ENCODE results near the gene EIF4A3.
A peak's percentile ranks its signal among the peaks of the same experiment; 100 is the strongest.
"Not testable (repeated sequence)": the region's sequence is repeated elsewhere in the genome, so short reads cannot be mapped to it uniquely, and the experiment has no call there.

EIF4A3 gene

GRCh38 chr17:80101011-80101945 is 45.6 kb downstream of the EIF4A3 start, which contains the start of gene GAA:
Gene GAA, plus strand, starts transcription at chr17:80101581. Its CDS starts 3,006 bp downstream, at chr17:80104587.
- DNase-seq (ENCODE audit: extremely low read depth in 1 of 2, low read depth in 1 of 2): peak; percentile 59 to 88

GRCh38 chr17:80100035-80100323 is 46.9 kb downstream of the EIF4A3 start:
- no peak for DNase-seq (ENCODE audit: extremely low read depth in 1 of 2, low read depth in 1 of 2)

GRCh38 chr17:80099291-80100034 is 47.5 kb downstream of the EIF4A3 start:
- DNase-seq (ENCODE audit: extremely low read depth in 1 of 2, low read depth in 1 of 2): no peak

- no peak for DNase-seq (ENCODE audit: extremely low read depth in 1 of 2, low read depth in 1 of 2)
These were observed 48.9 kb downstream of the EIF4A3 start for GRCh38 chr17:80097844-80098691.

- no peak for DNase-seq (ENCODE audit: extremely low read depth in 1 of 2, low read depth in 1 of 2)
These were observed 49.8 kb downstream of the EIF4A3 start for GRCh38 chr17:80097127-80097621.

GRCh38 chr17:80096561-80097021 is 50.3 kb downstream of the EIF4A3 start:
- DNase-seq (ENCODE audit: extremely low read depth in 1 of 2, low read depth in 1 of 2): no peak

- no peak for DNase-seq (ENCODE audit: extremely low read depth in 1 of 2, low read depth in 1 of 2)
These were observed 51.0 kb downstream of the EIF4A3 start for GRCh38 chr17:80095844-80096475.

- no peak for DNase-seq (ENCODE audit: extremely low read depth in 1 of 2, low read depth in 1 of 2)
These were observed 51.7 kb downstream of the EIF4A3 start for GRCh38 chr17:80095038-80095843.

- DNase-seq (ENCODE audit: extremely low read depth in 1 of 2, low read depth in 1 of 2): no peak
These were observed 54.0 kb downstream of the EIF4A3 start for GRCh38 chr17:80092959-80093358.

- no peak for DNase-seq (ENCODE audit: extremely low read depth in 1 of 2, low read depth in 1 of 2)
These were observed 55.6 kb downstream of the EIF4A3 start for GRCh38 chr17:80091376-80091775.

GRCh38 chr17:80090164-80090563 is 56.8 kb downstream of the EIF4A3 start:
- not testable (repeated sequence) for DNase-seq (ENCODE audit: extremely low read depth in 1 of 2, low read depth in 1 of 2)

- DNase-seq (ENCODE audit: extremely low read depth in 1 of 2, low read depth in 1 of 2): no peak
These were observed 57.2 kb downstream of the EIF4A3 start for GRCh38 chr17:80089762-80090161.

- DNase-seq (ENCODE audit: extremely low read depth in 1 of 2, low read depth in 1 of 2): no peak
These were observed 59.3 kb downstream of the EIF4A3 start for GRCh38 chr17:80087346-80088265.

- DNase-seq (ENCODE audit: extremely low read depth in 1 of 2, low read depth in 1 of 2): no peak
These were observed 60.3 kb downstream of the EIF4A3 start for GRCh38 chr17:80086616-80087015.

GRCh38 chr17:80086081-80086480 is 60.8 kb downstream of the EIF4A3 start:
- no peak for DNase-seq (ENCODE audit: extremely low read depth in 1 of 2, low read depth in 1 of 2)

GRCh38 chr17:80084773-80085172 is 62.2 kb downstream of the EIF4A3 start:
- no peak for DNase-seq (ENCODE audit: extremely low read depth in 1 of 2, low read depth in 1 of 2)

All from activated CD8-positive, alpha-beta memory T cell treated with anti-CD3 and anti-CD28 coated beads for 1 hour (primary cell).